ENCODE measurements around the gene KIF3A.

The KIF3A gene

GRCh38 chr5:132746954-132747615 lies 9.7 kb upstream of the KIF3A start, which contains the start of gene CCNI2:
Gene CCNI2, plus strand, starts transcription at chr5:132747426. Its CDS starts 70 bp downstream, at chr5:132747496.
- no peak for DNase-seq
- Histone ChIP-seq H3K4me3 (ENCODE audit: low read depth, low read length) (no peak within 1 kb of the TSS), H3K27ac (no peak within 1 kb of the TSS)

GRCh38 chr5:132746592-132746953 lies 9.2 kb upstream of the KIF3A start:
- no peak for DNase-seq
- H3K27me3 ChIP-seq (ENCODE audit: insufficient read depth, low read depth, severe bottlenecking), result no peaks in the 10 kb centered on the region
- no peak overlapping the region for H3K27ac ChIP-seq
- no peak overlapping the region for H3K4me3 ChIP-seq (ENCODE audit: low read depth, low read length)
- TF ChIP-seq CTCF (IDR thresholded peaks at IDR 0.05; ENCODE audit: low read depth, low read length), result no peak
- H3K36me3 ChIP-seq, result no peaks in the 10 kb centered on the region
- H3K9me3 ChIP-seq (ENCODE audit: severe bottlenecking), result no peaks in the 10 kb centered on the region

More at GRCh38 chr5:132746954-132747615, 9.7 kb upstream of the KIF3A start, which contains the start of gene CCNI2:
- TF ChIP-seq CTCF (IDR thresholded peaks at IDR 0.05; ENCODE audit: low read depth, low read length), result 0 out of 2 replicates have a peak, but pooled peaks have one; percentile 25
- no peaks in the 10 kb centered on the region for H3K9me3 ChIP-seq (ENCODE audit: severe bottlenecking)
- H3K36me3 ChIP-seq, result no peaks in the 10 kb centered on the region
- H3K27me3 ChIP-seq (ENCODE audit: insufficient read depth, low read depth, severe bottlenecking), result no peaks in the 10 kb centered on the region

- no peak for TF ChIP-seq CTCF (IDR thresholded peaks at IDR 0.05; ENCODE audit: low read depth, low read length)
- Histone ChIP-seq H3K27ac (no peak overlapping the region), H3K27me3 (ENCODE audit: insufficient read depth, low read depth, severe bottlenecking) (no peaks in the 10 kb centered on the region), H3K36me3 (no peaks in the 10 kb centered on the region), H3K9me3 (ENCODE audit: severe bottlenecking) (no peaks in the 10 kb centered on the region), H3K4me3 (ENCODE audit: low read depth, low read length) (no peak overlapping the region)
- no peak for DNase-seq
Measured at GRCh38 chr5:132744659-132745058, 7.3 kb upstream of the KIF3A start.

- TF ChIP-seq CTCF (IDR thresholded peaks at IDR 0.05; ENCODE audit: low read depth, low read length), result no peak
- no peaks in the 10 kb centered on the region for H3K27me3 ChIP-seq (ENCODE audit: insufficient read depth, low read depth, severe bottlenecking)
- no peaks in the 10 kb centered on the region for H3K36me3 ChIP-seq
- no peak for DNase-seq
- no peak overlapping the region for H3K4me3 ChIP-seq (ENCODE audit: low read depth, low read length)
- no peak overlapping the region for H3K27ac ChIP-seq
- H3K9me3 ChIP-seq (ENCODE audit: severe bottlenecking), result no peaks in the 10 kb centered on the region
Measured at GRCh38 chr5:132742626-132743025, 5.3 kb upstream of the KIF3A start.

- no peak for TF ChIP-seq CTCF (IDR thresholded peaks at IDR 0.05; ENCODE audit: low read depth, low read length)
- H3K27me3 ChIP-seq (ENCODE audit: insufficient read depth, low read depth, severe bottlenecking), result no peaks in the 10 kb centered on the region
- DNase-seq, result no peak
Measured at GRCh38 chr5:132742158-132742557, 4.8 kb upstream of the KIF3A start.

GRCh38 chr5:132739232-132739631 lies 1.9 kb upstream of the KIF3A start:
- Histone ChIP-seq H3K9me3 (ENCODE audit: severe bottlenecking) (no peaks in the 10 kb centered on the region), H3K27me3 (ENCODE audit: insufficient read depth, low read depth, severe bottlenecking) (no peaks in the 10 kb centered on the region), H3K27ac (no peak overlapping the region), H3K4me3 (ENCODE audit: low read depth, low read length) (no peak overlapping the region), H3K36me3 (no peaks in the 10 kb centered on the region)
- no peak for DNase-seq
- TF ChIP-seq CTCF (IDR thresholded peaks at IDR 0.05; ENCODE audit: low read depth, low read length), result no peak

More at GRCh38 chr5:132742158-132742557, 4.8 kb upstream of the KIF3A start:
- Histone ChIP-seq H3K27ac (no peak overlapping the region), H3K36me3 (no peaks in the 10 kb centered on the region), H3K9me3 (ENCODE audit: severe bottlenecking) (no peaks in the 10 kb centered on the region), H3K4me3 (ENCODE audit: low read depth, low read length) (no peak overlapping the region)
